Left renal pelvis (tissue), 4 donors: ENCODE results near the gene EXOC3L4. TPM values are rescaled to one million over a fixed set of nuclear protein-coding genes. Genes with fewer than 3 reads are reported as not detected.
A peak's percentile ranks its signal among the peaks of the same experiment; 100 is the strongest.

Source experiments
- DNase-seq, 4 donors: peaks; one replicate each; pipeline ENCODE4 v3.0.0-alpha.2; 2013; ENCODE audit warnings: low read depth in 4 of 4, low spot score in 3 of 4
- polyA plus RNA-seq, 4 donors: library from polyadenylated mRNA; unstranded; fragments of 120-200 nt; gene quantifications; one replicate each; pipeline ENCODE4 v1.2.1, GENCODE V29; 2013; ENCODE audit not compliant: insufficient read length in 4 of 4

The EXOC3L4 gene
- polyA plus RNA-seq, 4 donors = 0.70 to 5.3 (median 1.8) TPM

- DNase-seq = no peak
These were observed 24.2 kb upstream of the EXOC3L4 start for GRCh38 chr14:103070263-103070885.

- DNase-seq = no peak
These were observed 23.5 kb upstream of the EXOC3L4 start for GRCh38 chr14:103070971-103071542.

DNA sequence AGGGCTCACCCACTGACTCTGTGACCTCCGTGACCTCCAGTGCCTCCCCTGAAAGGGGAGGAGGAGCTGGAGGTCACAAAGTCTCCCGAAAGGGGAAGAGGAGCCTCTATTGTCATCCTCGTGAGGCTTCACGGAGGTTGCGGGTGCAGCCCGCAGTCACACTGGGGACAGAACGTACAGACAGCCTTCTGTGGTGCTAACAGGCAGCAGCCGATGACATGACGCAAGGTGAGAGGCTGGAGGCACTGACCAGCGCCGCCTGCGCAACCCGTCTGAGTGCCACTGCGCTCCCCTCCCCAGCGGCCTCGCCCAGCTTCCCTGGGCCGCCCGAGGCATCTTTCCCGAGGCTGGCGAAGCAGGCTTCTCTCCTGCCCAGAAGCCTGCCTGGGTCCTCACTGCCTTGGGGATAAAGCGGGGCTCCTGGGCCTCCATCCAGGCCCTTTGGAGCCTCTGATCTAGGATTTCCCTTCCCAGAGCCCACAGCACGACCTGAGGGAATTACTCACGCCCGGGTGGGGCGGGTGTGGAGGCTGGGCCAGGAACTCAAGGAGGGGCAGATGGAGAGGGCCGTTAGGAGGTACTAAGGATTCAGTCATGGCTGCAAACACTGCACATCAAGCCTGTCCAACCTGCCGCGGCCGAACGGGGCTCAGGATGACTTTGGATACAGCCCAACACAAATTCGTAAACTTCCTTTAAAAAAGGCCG lies 22.8 kb upstream of the EXOC3L4 start:
- no peak for DNase-seq

- no peak for DNase-seq
These were observed 21.7 kb upstream of the EXOC3L4 start for GRCh38 chr14:103072595-103073366.

GRCh38 chr14:103073367-103073875 lies 21.1 kb upstream of the EXOC3L4 start:
- no peak for DNase-seq

- DNase-seq = no peak
These were observed 20.4 kb upstream of the EXOC3L4 start for GRCh38 chr14:103073876-103074728.

DNA sequence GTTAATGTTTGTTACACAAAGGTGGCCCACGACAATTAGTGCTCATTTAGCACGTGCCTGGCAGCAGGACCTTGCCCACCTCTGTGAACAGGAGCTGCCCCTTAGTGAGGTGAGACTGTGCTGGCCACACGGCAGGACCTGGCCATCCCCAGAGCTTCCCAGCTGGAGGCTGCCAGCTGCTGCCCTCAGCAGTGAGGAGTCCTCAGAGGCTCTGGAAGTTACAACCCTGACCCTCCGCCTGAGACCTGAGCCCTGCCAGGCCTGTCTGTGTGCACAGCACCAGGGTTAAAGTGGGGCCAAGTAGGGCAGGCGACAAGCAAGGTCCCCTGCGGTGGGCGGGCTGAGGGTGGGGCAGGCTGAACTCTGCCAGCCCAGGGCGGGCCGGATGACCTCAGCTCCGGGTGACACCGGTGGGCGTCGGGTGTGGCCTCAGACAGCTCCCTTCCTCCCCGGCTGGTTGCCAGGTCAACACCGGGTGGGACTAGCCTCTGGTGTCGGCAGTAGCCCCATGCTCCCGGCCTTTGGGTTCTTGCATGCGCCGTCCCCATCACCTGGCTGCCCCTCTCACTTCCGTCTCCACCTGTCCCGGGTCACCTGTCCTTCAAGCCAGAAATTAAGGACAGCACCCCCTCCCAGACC lies 19.7 kb upstream of the EXOC3L4 start:
- DNase-seq = no peak

GRCh38 chr14:103078420-103078749 lies 16.1 kb upstream of the EXOC3L4 start:
- DNase-seq = peak in 2 of 4 donors; percentile 66 to 69

GRCh38 chr14:103078860-103079587 lies 15.5 kb upstream of the EXOC3L4 start:
- DNase-seq = no peak

DNA sequence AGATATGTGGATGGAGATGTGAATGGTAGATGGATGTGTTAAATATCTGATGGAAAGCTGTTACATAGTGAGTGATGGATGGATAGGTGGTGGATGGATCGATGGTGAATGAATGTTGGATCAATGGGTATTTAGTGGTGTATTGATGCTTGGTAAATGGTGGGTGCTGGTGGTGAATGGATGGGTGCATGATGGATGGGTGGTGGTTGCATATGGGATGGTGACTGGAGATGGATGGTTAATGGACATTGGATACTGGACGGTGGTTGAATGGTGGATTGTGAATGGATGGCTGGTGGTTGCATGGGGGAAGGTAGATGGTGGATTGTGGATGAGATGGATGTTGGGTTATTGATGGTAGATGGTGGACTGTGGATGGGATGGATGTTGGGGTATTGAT lies 12.6 kb upstream of the EXOC3L4 start:
- no peak for DNase-seq

GRCh38 chr14:103084021-103084919 lies 10.3 kb upstream of the EXOC3L4 start, which contains the start of gene LBHD2:
Gene LBHD2 (plus strand): TSS chr14:103084210. CDS start chr14:103086013, 1,803 bp downstream.
- no peak for DNase-seq

- DNase-seq = no peak
These were observed 9.1 kb upstream of the EXOC3L4 start for GRCh38 chr14:103085106-103086091.

DNA sequence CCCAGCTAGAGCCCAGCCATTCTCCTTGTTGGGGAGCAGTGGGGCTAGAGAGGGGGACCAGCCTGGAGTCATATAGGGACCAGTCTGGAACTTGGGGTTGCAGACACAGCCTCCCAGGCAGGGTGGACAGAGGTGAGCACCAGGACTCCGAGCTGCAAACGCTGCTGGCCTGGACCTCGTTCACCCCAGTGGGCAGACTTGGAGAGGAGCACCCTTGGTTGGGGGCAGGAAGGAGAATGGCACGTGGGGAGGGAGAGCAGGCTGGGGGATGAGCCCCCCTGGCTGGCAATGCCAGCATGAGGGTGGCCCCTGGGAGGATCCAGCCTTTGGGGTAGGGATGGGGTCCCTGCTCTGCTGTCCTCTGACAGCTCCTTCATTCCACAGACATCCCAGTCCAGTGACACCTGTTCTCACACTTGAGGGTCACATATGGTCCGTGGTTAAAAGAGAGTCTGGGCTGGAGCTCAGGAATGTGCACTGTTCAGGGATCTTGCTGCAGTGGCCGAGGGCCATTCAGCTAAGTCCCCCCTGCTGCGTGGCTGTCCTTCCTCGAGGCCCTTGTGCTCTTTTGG lies 7.7 kb upstream of the EXOC3L4 start:
- no peak for DNase-seq

GRCh38 chr14:103087343-103087835 lies 7.1 kb upstream of the EXOC3L4 start:
- DNase-seq = no peak

GRCh38 chr14:103088921-103089320 lies 5.6 kb upstream of the EXOC3L4 start:
- DNase-seq = no peak
